ENCODE measurements around the gene THBD. TPM values are rescaled to one million over a fixed set of nuclear protein-coding genes. Genes with fewer than 3 reads are reported as not detected.
A peak's percentile ranks its signal among the peaks of the same experiment; 100 is the strongest.

Gene THBD
- total RNA-seq, 1 donor from 2014 or later, result 18.9 TPM

- H3K4me3 ChIP-seq (ENCODE audit: low read depth, low read length), result no peak overlapping the region
- no peak for DNase-seq (ENCODE audit: low read depth)
- no peak for TF ChIP-seq CTCF (conservative IDR thresholded peaks at IDR 0.05; ENCODE audit: low read depth, low read length)
Observed at GRCh38 chr20:23000232-23000947, 49.1 kb downstream of the THBD start.

- TF ChIP-seq CTCF (conservative IDR thresholded peaks at IDR 0.05; ENCODE audit: low read depth, low read length), result no peak
- peak; percentile 36 for DNase-seq (ENCODE audit: low read depth)
- H3K4me3 ChIP-seq (ENCODE audit: low read depth, low read length), result no peak overlapping the region
Observed at GRCh38 chr20:22999756-23000155, 49.7 kb downstream of the THBD start.

GRCh38 chr20:22998476-22998875 is 51.0 kb downstream of the THBD start:
- DNase-seq (ENCODE audit: low read depth), result no peak
- no peak for TF ChIP-seq CTCF (conservative IDR thresholded peaks at IDR 0.05; ENCODE audit: low read depth, low read length)
- no peak overlapping the region for H3K4me3 ChIP-seq (ENCODE audit: low read depth, low read length)

- TF ChIP-seq CTCF (conservative IDR thresholded peaks at IDR 0.05; ENCODE audit: low read depth, low read length), result no peak
- DNase-seq (ENCODE audit: low read depth), result no peak
- H3K4me3 ChIP-seq (ENCODE audit: low read depth, low read length), result no peak overlapping the region
Observed at GRCh38 chr20:22995923-22996322, 53.5 kb downstream of the THBD start.

Other genes starting within 250 kb of the THBD start
- gene SSTR4, start 14.4 kb downstream of the THBD start, total RNA-seq, result not detected in 2 replicates
- gene CD93, start 36.7 kb upstream of the THBD start, total RNA-seq, result 0.06 and 0.07 TPM in 2 replicates

Measured in epithelial cell of proximal tubule (primary cell).